HepG2 (cell line): ENCODE results near the gene AP1M2. TPM values are rescaled to one million over a fixed set of nuclear protein-coding genes. Genes with fewer than 3 reads are reported as not detected.

Experiments
- BRF2 ChIP-seq: sonication (generic); formaldehyde crosslinking; IDR thresholded peaks from 2 replicates; pipeline ENCODE4 v1.8.1; 2022; ENCODE audit warnings: mild to moderate bottlenecking, missing genetic modification reagents
- E2F5 ChIP-seq: sonication (generic); formaldehyde crosslinking; conservative IDR thresholded peaks from 2 replicates; pipeline ENCODE4 v1.4.0; 2020; ENCODE audit warnings: missing genetic modification reagents
- JUND ChIP-seq: sonication (generic); formaldehyde crosslinking; IDR thresholded peaks from 2 replicates; pipeline ENCODE4 v1.8.0; 2022; ENCODE audit warnings: mild to moderate bottlenecking, missing genetic modification reagents
- KLF12 ChIP-seq: sonication (generic); formaldehyde crosslinking; IDR thresholded peaks from 2 replicates; pipeline ENCODE4 v1.4.0; 2020; ENCODE audit warnings: missing genetic modification reagents, borderline replicate concordance
- LCORL ChIP-seq, 2 experiments: fragments of 450-650 bp in 1 of 2; sonication (generic) in 1 of 2; formaldehyde crosslinking in 1 of 2; IDR thresholded peaks; 2 replicates each; pipeline versions ENCODE4 v1.5.0 to v1.6.1; 2017 to 2020; ENCODE audit warnings: antibody characterized with exemption in 1 of 2, missing genetic modification reagents in 1 of 2
- MED13 ChIP-seq: sonication (generic); formaldehyde crosslinking; IDR thresholded peaks from 2 replicates; pipeline ENCODE4 v1.5.0; 2020; ENCODE audit warnings: missing genetic modification reagents
- NFIC ChIP-seq: IDR thresholded peaks from 2 replicates; pipeline ENCODE4 v1.6.1; 2012; ENCODE audit warnings: mild to moderate bottlenecking, low read length, inconsistent platforms
- NFYC ChIP-seq: IDR thresholded peaks from 2 replicates; pipeline ENCODE4 v1.6.1; 2016; ENCODE audit warnings: missing genetic modification reagents, missing compliant biosample characterization
- POLR2AphosphoS5 ChIP-seq: IDR thresholded peaks from 2 replicates; pipeline ENCODE4 v1.6.1; 2012; ENCODE audit warnings: low read depth, low read length
- SKIL ChIP-seq: sonication (generic); formaldehyde crosslinking; IDR thresholded peaks from 2 replicates; pipeline ENCODE4 v1.8.0; 2022; ENCODE audit warnings: missing genetic modification reagents, mild to moderate bottlenecking, moderate library complexity, borderline replicate concordance
- TAF1 ChIP-seq: sonication (generic); formaldehyde crosslinking; IDR thresholded peaks from 2 replicates; pipeline ENCODE4 v1.4.0; 2020; ENCODE audit warnings: missing genetic modification reagents
- ZMYM2 ChIP-seq: sonication (generic); formaldehyde crosslinking; IDR thresholded peaks from 2 replicates; pipeline ENCODE4 v1.8.0; 2022; ENCODE audit warnings: mild to moderate bottlenecking, missing genetic modification reagents
- ZNF256 ChIP-seq: sonication (generic); formaldehyde crosslinking; conservative IDR thresholded peaks from 2 replicates; pipeline ENCODE4 v1.4.0; 2020; ENCODE audit warnings: missing genetic modification reagents
- ZNF574 ChIP-seq: sonication (generic); formaldehyde crosslinking; IDR thresholded peaks from 2 replicates; pipeline ENCODE4 v1.4.0; 2020; ENCODE audit warnings: missing genetic modification reagents
- ZNF792 ChIP-seq: IDR thresholded peaks from 2 replicates; pipeline ENCODE4 v1.6.1; 2016
- polyA plus RNA-seq, 8 experiments: library from polyadenylated mRNA; depleted of rRNA in 3 of 8; stranded (reverse) in 7 of 8; unstranded in 1 of 8; fragments of >200 nt; fragmentation: Illumina TruSeq in 4 of 8; extraction: Trizol in 4 of 8; gene quantifications; 2 replicates each; pipeline versions ENCODE4 v1.2.1 to v1.2.3, GENCODE V29; 2011 to 2016; ENCODE audit warnings: low read depth in 4 of 8, missing spikeins in 1 of 8, mixed read lengths in 1 of 8; ENCODE audit not compliant: insufficient read depth in 1 of 8
- total RNA-seq, 5 experiments: library from RNA; depleted of rRNA; stranded (reverse); fragments of >200 nt; fragmentation: Illumina TruSeq; extraction: Trizol; gene quantifications; 2 replicates each; pipeline ENCODE4 v1.2.3, GENCODE V29; 2016; ENCODE audit warnings: low read depth in 1 of 5
- TF ChIP-seq, protein P1 (sequence below): sonication (generic); formaldehyde crosslinking; IDR thresholded peaks from 2 replicates; pipeline ENCODE4 v1.4.0; 2020; ENCODE audit warnings: missing genetic modification reagents
- TF ChIP-seq, protein P2 (sequence below): sonication (generic); formaldehyde crosslinking; IDR thresholded peaks from 2 replicates; pipeline ENCODE4 v1.5.0; 2020; ENCODE audit warnings: missing genetic modification reagents, mild to moderate bottlenecking, borderline replicate concordance
- TF ChIP-seq, protein P3 (sequence below): sonication (generic); formaldehyde crosslinking; IDR thresholded peaks from 2 replicates; pipeline ENCODE4 v1.4.0; 2020; ENCODE audit warnings: missing genetic modification reagents, borderline replicate concordance

Gene AP1M2
- total and polyA plus RNA-seq, 2 of the 13 experiments (the other 11 are each of a cell fraction or from before 2014, with no cell fraction given), result 6.3 to 76.8 TPM

- TF ChIP-seq E2F5 (CRISPR knock-in tag) (0 out of 2 replicates have a peak, but pooled peaks have one; percentile 24), LCORL (IDR thresholded peaks at IDR 0.05) (no peak), LCORL (CRISPR knock-in tag; IDR thresholded peaks at IDR 0.05) (peak; percentile 44; the same call in 1 of the 2 replicates), SKIL (no peak), NFYC (CRISPR knock-in tag) (0 out of 2 replicates have a peak, but pooled peaks have one; percentile 13), MED13 (CRISPR knock-in tag) (0 out of 2 replicates have a peak, but pooled peaks have one; percentile 51), JUND (no peak), NFIC (no peak), ZMYM2 (CRISPR knock-in tag) (no peak), TAF1 (CRISPR knock-in tag) (peak; percentile 22; the same call in 1 of the 2 replicates), POLR2AphosphoS5 (no peak), BRF2 (CRISPR knock-in tag) (no peak), ZNF792 (CRISPR knock-in tag) (0 out of 2 replicates have a peak, but pooled peaks have one; percentile 13), ZNF574 (CRISPR knock-in tag) (peak; percentile 3; the same call in 1 of the 2 replicates), KLF12 (no peak), ZNF256 (CRISPR knock-in tag) (no peak)
- TF ChIP-seq, protein P1, sequence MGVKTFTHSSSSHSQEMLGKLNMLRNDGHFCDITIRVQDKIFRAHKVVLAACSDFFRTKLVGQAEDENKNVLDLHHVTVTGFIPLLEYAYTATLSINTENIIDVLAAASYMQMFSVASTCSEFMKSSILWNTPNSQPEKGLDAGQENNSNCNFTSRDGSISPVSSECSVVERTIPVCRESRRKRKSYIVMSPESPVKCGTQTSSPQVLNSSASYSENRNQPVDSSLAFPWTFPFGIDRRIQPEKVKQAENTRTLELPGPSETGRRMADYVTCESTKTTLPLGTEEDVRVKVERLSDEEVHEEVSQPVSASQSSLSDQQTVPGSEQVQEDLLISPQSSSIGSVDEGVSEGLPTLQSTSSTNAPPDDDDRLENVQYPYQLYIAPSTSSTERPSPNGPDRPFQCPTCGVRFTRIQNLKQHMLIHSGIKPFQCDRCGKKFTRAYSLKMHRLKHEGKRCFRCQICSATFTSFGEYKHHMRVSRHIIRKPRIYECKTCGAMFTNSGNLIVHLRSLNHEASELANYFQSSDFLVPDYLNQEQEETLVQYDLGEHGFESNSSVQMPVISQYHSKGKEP (CRISPR knock-in tag), result no peak
- TF ChIP-seq, protein P2, sequence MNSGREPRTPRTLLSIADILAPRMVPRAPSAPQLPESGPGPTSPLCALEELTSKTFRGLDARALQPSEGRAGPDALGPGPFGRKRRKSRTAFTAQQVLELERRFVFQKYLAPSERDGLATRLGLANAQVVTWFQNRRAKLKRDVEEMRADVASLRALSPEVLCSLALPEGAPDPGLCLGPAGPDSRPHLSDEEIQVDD (CRISPR knock-in tag), result no peak
- TF ChIP-seq, protein P3, sequence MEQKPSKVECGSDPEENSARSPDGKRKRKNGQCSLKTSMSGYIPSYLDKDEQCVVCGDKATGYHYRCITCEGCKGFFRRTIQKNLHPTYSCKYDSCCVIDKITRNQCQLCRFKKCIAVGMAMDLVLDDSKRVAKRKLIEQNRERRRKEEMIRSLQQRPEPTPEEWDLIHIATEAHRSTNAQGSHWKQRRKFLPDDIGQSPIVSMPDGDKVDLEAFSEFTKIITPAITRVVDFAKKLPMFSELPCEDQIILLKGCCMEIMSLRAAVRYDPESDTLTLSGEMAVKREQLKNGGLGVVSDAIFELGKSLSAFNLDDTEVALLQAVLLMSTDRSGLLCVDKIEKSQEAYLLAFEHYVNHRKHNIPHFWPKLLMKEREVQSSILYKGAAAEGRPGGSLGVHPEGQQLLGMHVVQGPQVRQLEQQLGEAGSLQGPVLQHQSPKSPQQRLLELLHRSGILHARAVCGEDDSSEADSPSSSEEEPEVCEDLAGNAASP (CRISPR knock-in tag), result no peak
Measured at GRCh38 chr19:10602330-10603083, 15.4 kb upstream of the AP1M2 start (continued).
